GM10266 (cell line): ENCODE data around the gene C14orf132.

Experiments
- DNase-seq: peaks from one replicate; pipeline ENCODE4 v3.0.0; 2012; ENCODE audit errors: extremely low spot score
- CTCF ChIP-seq: IDR thresholded peaks from 2 replicates; pipeline ENCODE4 v1.5.1; 2012; ENCODE audit warnings: mild to moderate bottlenecking, low read depth; ENCODE audit not compliant: control insufficient read depth, insufficient read depth; ENCODE audit errors: missing control alignments

Gene C14orf132

GRCh38 chr14:96122496-96122895 is 83.3 kb downstream of the C14orf132 start:
- no peak for TF ChIP-seq CTCF
- no peak for DNase-seq

GRCh38 chr14:96125536-96125935 is 86.4 kb downstream of the C14orf132 start:
- no peak for DNase-seq
- no peak for TF ChIP-seq CTCF

- no peak for TF ChIP-seq CTCF
- peak; percentile 23 for DNase-seq
These were observed 87.2 kb downstream of the C14orf132 start for GRCh38 chr14:96126339-96126782.

GRCh38 chr14:96126783-96127271 is 87.7 kb downstream of the C14orf132 start:
- no peak for TF ChIP-seq CTCF
- DNase-seq = no peak

- DNase-seq = no peak
- no peak for TF ChIP-seq CTCF
These were observed 90.1 kb downstream of the C14orf132 start for GRCh38 chr14:96129128-96129736.

GRCh38 chr14:96130391-96130790 is 91.2 kb downstream of the C14orf132 start:
- no peak for DNase-seq
- no peak for TF ChIP-seq CTCF

- no peak for TF ChIP-seq CTCF
- no peak for DNase-seq
These were observed 91.7 kb downstream of the C14orf132 start for GRCh38 chr14:96130854-96131253.
